ENCODE measurements around the gene SNN.

The SNN gene

GRCh38 chr16:11705311-11706025 lies 37.2 kb downstream of the SNN start:
- DNase-seq = peak; percentile 56

GRCh38 chr16:11706180-11706742 lies 38.0 kb downstream of the SNN start:
- DNase-seq = peak; percentile 30

GRCh38 chr16:11707679-11708197 lies 39.5 kb downstream of the SNN start:
- no peak for DNase-seq

GRCh38 chr16:11708421-11708820 lies 40.2 kb downstream of the SNN start:
- DNase-seq = no peak

- no peak for DNase-seq
Observed at GRCh38 chr16:11711662-11712061, 43.4 kb downstream of the SNN start.

- DNase-seq = no peak
Observed at GRCh38 chr16:11712122-11712521, 43.9 kb downstream of the SNN start.

- DNase-seq = no peak
Observed at GRCh38 chr16:11715246-11715947, 47.1 kb downstream of the SNN start.

GRCh38 chr16:11716336-11716735 lies 48.1 kb downstream of the SNN start:
- no peak for DNase-seq

GRCh38 chr16:11717811-11718210 lies 49.6 kb downstream of the SNN start:
- DNase-seq = no peak

GRCh38 chr16:11719171-11719570 lies 50.9 kb downstream of the SNN start:
- DNase-seq = no peak

GRCh38 chr16:11719762-11720161 lies 51.5 kb downstream of the SNN start:
- no peak for DNase-seq

- DNase-seq = no peak
Observed at GRCh38 chr16:11721781-11722467, 53.7 kb downstream of the SNN start.

- no peak for DNase-seq
Observed at GRCh38 chr16:11722468-11722808, 54.2 kb downstream of the SNN start.

GRCh38 chr16:11725457-11725856 lies 57.2 kb downstream of the SNN start:
- DNase-seq = no peak

GRCh38 chr16:11726008-11726407 lies 57.8 kb downstream of the SNN start:
- DNase-seq = no peak

GRCh38 chr16:11727796-11728543 lies 59.7 kb downstream of the SNN start:
- DNase-seq = peak; percentile 91
